NT2/D1 (cell line): Measurements from ENCODE around the gene FEM1B.
A peak's percentile ranks its signal among the peaks of the same experiment; 100 is the strongest.

Experiments
- DNase-seq: peaks from one replicate; pipeline ENCODE4 v3.0.0-alpha.2; 2011; ENCODE audit warnings: low read depth, low spot score
- H3K27me3 ChIP-seq: 2 replicates; pipeline ENCODE4 v1.6.0; 2011; ENCODE audit warnings: mild to moderate bottlenecking; ENCODE audit not compliant: insufficient read length, insufficient read depth
- H3K36me3 ChIP-seq: 2 replicates; pipeline ENCODE4 v1.6.1; 2011; ENCODE audit warnings: mild to moderate bottlenecking, low read length, mixed read lengths; ENCODE audit not compliant: insufficient read depth, insufficient read length
- H3K4me1 ChIP-seq: 2 replicates; pipeline ENCODE4 v1.5.1; 2011; ENCODE audit not compliant: insufficient read depth, insufficient read length
- H3K4me3 ChIP-seq: 2 replicates; pipeline ENCODE4 v1.5.1; 2011; ENCODE audit warnings: low read depth; ENCODE audit not compliant: insufficient read length
- H3K9ac ChIP-seq: 2 replicates; pipeline ENCODE4 v1.6.0; 2011; ENCODE audit warnings: low read depth; ENCODE audit not compliant: insufficient read length
- H3K9me3 ChIP-seq: 2 replicates; pipeline ENCODE4 v1.5.1; 2011; ENCODE audit warnings: mild to moderate bottlenecking, low read length; ENCODE audit not compliant: insufficient read depth
- SUZ12 ChIP-seq: IDR thresholded peaks from 2 replicates; pipeline ENCODE4 v1.6.1; 2011; ENCODE audit not compliant: insufficient read length, insufficient read depth; ENCODE audit errors: extremely low read depth
- YY1 ChIP-seq: IDR thresholded peaks from 2 replicates; pipeline ENCODE4 v1.6.1; 2011; ENCODE audit not compliant: insufficient read length, insufficient read depth
- ZNF274 ChIP-seq: IDR thresholded peaks from 2 replicates; pipeline ENCODE4 v1.6.1; 2011; ENCODE audit warnings: mild to moderate bottlenecking, low read depth, low read length

FEM1B gene

GRCh38 chr15:68311464-68311835 lies 33.9 kb downstream of the FEM1B start:
- peaks cover 32% of the 10 kb centered on the region for H3K4me1 ChIP-seq
- no peaks in the 10 kb centered on the region for H3K27me3 ChIP-seq
- no peak overlapping the region for H3K4me3 ChIP-seq
- peaks cover 18% of the 10 kb centered on the region for H3K36me3 ChIP-seq
- TF ChIP-seq ZNF274 (no peak), SUZ12 (no peak), YY1 (no peak)
- no peaks in the 10 kb centered on the region for H3K9me3 ChIP-seq
- no peak for DNase-seq
- H3K9ac ChIP-seq, result no peak overlapping the region

DNA sequence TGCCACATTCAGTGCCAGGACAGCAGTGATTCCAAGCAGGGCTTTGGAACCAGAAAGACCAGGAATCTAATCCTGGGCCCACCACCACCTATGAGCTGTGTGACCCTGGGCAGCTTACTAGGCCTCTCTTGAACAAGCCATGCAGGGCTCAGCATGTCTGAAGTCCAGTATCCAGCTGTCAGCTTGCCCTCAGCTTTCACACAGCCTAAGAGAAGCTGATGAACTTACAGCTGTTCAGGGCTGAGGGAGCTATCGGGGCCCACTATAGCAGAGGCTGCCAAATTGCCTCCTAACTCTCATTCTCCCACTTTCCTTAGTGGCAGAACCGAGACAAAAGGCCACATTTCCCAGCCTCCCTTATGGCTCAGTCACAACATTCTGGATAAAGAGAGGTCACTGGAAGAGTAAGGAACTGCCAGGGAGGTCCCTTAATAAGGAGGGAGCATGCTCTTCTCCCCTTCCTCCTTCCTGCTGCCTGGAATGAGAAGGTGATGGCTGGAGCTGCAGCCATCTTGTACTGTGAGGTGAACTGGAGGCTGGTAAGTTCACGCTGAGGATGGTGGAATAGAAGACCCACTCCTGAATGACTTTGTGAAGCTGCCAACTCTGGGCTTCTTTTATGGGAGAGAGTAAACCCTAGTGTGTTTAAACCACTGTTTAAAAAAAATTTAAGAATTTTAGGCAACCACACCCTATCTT lies 34.5 kb downstream of the FEM1B start:
- Histone ChIP-seq H3K9ac (no peak overlapping the region), H3K4me1 (peaks cover 34% of the 10 kb centered on the region), H3K27me3 (no peaks in the 10 kb centered on the region), H3K9me3 (no peaks in the 10 kb centered on the region), H3K36me3 (peaks cover 18% of the 10 kb centered on the region), H3K4me3 (no peak overlapping the region)
- no peak for DNase-seq
- no peak for TF ChIP-seq ZNF274
- no peak for TF ChIP-seq YY1
- TF ChIP-seq SUZ12, result no peak

- Histone ChIP-seq H3K4me1 (peaks cover 29% of the 10 kb centered on the region), H3K9ac (no peak overlapping the region), H3K4me3 (no peak overlapping the region), H3K27me3 (no peaks in the 10 kb centered on the region), H3K36me3 (peaks cover 18% of the 10 kb centered on the region), H3K9me3 (no peaks in the 10 kb centered on the region)
- TF ChIP-seq SUZ12, result no peak
- no peak for TF ChIP-seq YY1
- TF ChIP-seq ZNF274, result no peak
- no peak for DNase-seq
Observed at GRCh38 chr15:68312701-68313204, 35.2 kb downstream of the FEM1B start.

- Histone ChIP-seq H3K9me3 (no peaks in the 10 kb centered on the region), H3K9ac (peak overlapping the region; percentile 46)
- DNase-seq, result no peak
Observed at GRCh38 chr15:68313501-68314410, 36.2 kb downstream of the FEM1B start.

GRCh38 chr15:68314563-68314962 lies 37.0 kb downstream of the FEM1B start:
- DNase-seq, result no peak
- H3K9ac ChIP-seq, result no peak overlapping the region
- no peak for TF ChIP-seq SUZ12
- TF ChIP-seq YY1, result no peak
- H3K4me1 ChIP-seq, result peaks cover 29% of the 10 kb centered on the region
- H3K36me3 ChIP-seq, result peaks cover 23% of the 10 kb centered on the region
- no peaks in the 10 kb centered on the region for H3K27me3 ChIP-seq
- no peaks in the 10 kb centered on the region for H3K9me3 ChIP-seq
- H3K4me3 ChIP-seq, result no peak overlapping the region

More at GRCh38 chr15:68313501-68314410, 36.2 kb downstream of the FEM1B start:
- H3K27me3 ChIP-seq, result no peaks in the 10 kb centered on the region
- TF ChIP-seq SUZ12, result no peak
- TF ChIP-seq ZNF274, result no peak
- no peak for TF ChIP-seq YY1
- H3K4me1 ChIP-seq, result peaks cover 29% of the 10 kb centered on the region
- no peak overlapping the region for H3K4me3 ChIP-seq
- H3K36me3 ChIP-seq, result peaks cover 18% of the 10 kb centered on the region

DNA sequence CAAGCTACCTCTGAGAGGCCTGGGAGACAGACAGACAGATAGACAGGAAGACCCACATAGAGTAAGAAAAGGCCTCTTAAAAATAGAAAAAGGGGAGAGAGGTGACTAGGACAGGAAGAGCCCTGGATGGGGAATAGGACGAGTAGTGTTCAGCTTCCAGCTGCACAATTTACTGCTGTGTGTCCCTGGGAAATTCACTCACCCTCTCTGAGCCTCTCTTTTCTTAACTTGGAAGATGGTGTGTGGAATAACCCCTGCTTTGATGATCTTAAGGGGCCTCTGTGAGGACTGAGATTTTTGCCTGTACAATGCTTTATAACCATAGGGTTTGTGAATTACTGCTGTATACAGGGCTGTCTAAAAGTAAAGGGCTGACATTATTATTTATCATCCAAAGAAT lies 37.5 kb downstream of the FEM1B start:
- H3K4me3 ChIP-seq, result no peak overlapping the region

GRCh38 chr15:68315495-68316031 lies 38.0 kb downstream of the FEM1B start:
- H3K4me1 ChIP-seq, result peaks cover 29% of the 10 kb centered on the region
- H3K9me3 ChIP-seq, result no peaks in the 10 kb centered on the region
- H3K27me3 ChIP-seq, result no peaks in the 10 kb centered on the region
- H3K36me3 ChIP-seq, result peaks cover 21% of the 10 kb centered on the region
- peak overlapping the region; percentile 72 for H3K9ac ChIP-seq
- no peak for TF ChIP-seq SUZ12
- no peak for TF ChIP-seq ZNF274
- TF ChIP-seq YY1, result no peak
- DNase-seq, result peak; percentile 15
- no peak overlapping the region for H3K4me3 ChIP-seq

More for the DNA sequence above, 37.5 kb downstream of the FEM1B start:
- Histone ChIP-seq H3K9me3 (no peaks in the 10 kb centered on the region), H3K27me3 (no peaks in the 10 kb centered on the region), H3K9ac (no peak overlapping the region), H3K36me3 (peaks cover 23% of the 10 kb centered on the region), H3K4me1 (peaks cover 29% of the 10 kb centered on the region)
- no peak for DNase-seq
- TF ChIP-seq SUZ12 (no peak), YY1 (no peak)
